K562 (cell line): ENCODE results near the gene DET1. TPM values are rescaled to one million over a fixed set of nuclear protein-coding genes. Genes with fewer than 3 reads are reported as not detected.

Experiments used
- GABPB2 ChIP-seq: fragments of 250-450 bp; sonication (Bioruptor Pico); conservative IDR thresholded peaks from 2 replicates; pipeline ENCODE4 v1.5.1; 2021; ENCODE audit warnings: mild to moderate bottlenecking
- SLC30A9 ChIP-seq: fragments of 250-450 bp; sonication (Bioruptor Pico); IDR thresholded peaks from 2 replicates; pipeline ENCODE4 v1.8.0; 2022; ENCODE audit warnings: mild to moderate bottlenecking, moderate library complexity
- SMAD2 ChIP-seq: fragments of 150-350 bp; IDR thresholded peaks from 2 replicates; pipeline ENCODE4 v1.6.1; 2014; ENCODE audit warnings: low read depth, mild to moderate bottlenecking, low read length
- TEAD4 ChIP-seq, 2 experiments: sonication (generic) in 1 of 2; formaldehyde crosslinking in 1 of 2; IDR thresholded peaks; 2 replicates each; pipeline versions ENCODE4 v1.6.1 to v1.8.0; 2012 to 2022; ENCODE audit warnings: borderline replicate concordance in 1 of 2, inconsistent platforms in 1 of 2, low read length in 1 of 2, mild to moderate bottlenecking in 1 of 2, missing genetic modification reagents in 1 of 2
- ZBTB2 ChIP-seq: fragments of 450-650 bp; IDR thresholded peaks from 2 replicates; pipeline ENCODE4 v1.6.1; 2016; ENCODE audit warnings: antibody characterized with exemption
- ZFP30 ChIP-seq: fragments of 250-450 bp; sonication (Bioruptor Pico); IDR thresholded peaks from 2 replicates; pipeline ENCODE4 v1.8.0; 2022; ENCODE audit warnings: moderate library complexity, mild to moderate bottlenecking, inconsistent platforms, borderline replicate concordance
- polyA plus RNA-seq, 8 experiments: library from polyadenylated mRNA; depleted of rRNA in 4 of 8; stranded (reverse) in 5 of 8; unstranded in 3 of 8; fragments of >200 nt; fragmentation: Nextera tagmentation in 2 of 8; fragmentation: Illumina TruSeq in 1 of 8; extraction: Ambion mirVana in 2 of 8; extraction: Trizol in 1 of 8; gene quantifications; 2 replicates each; pipeline versions ENCODE4 v1.2.1 to v1.2.3, GENCODE V29; 2011 to 2014; ENCODE audit warnings: inconsistent platforms in 1 of 8, missing spikeins in 1 of 8
- total RNA-seq, 7 experiments: library from RNA; depleted of rRNA in 6 of 7; stranded (reverse); fragments of >200 nt in 6 of 7; fragmentation: Illumina TruSeq in 2 of 7; extraction: Trizol in 2 of 7; gene quantifications; 2 replicates each; pipeline versions ENCODE4 v1.2.1 to v1.2.3, GENCODE V29; 2011 to 2021; ENCODE audit warnings: low replicate concordance in 1 of 7
- TF ChIP-seq, protein P1 (sequence below), 2 experiments: fragments of 250-450 bp in 1 of 2; fragments of 450-650 bp in 1 of 2; sonication (Bioruptor Pico) in 1 of 2; IDR thresholded peaks; 2 replicates each; pipeline versions ENCODE4 v1.6.1 to v1.8.0; 2016 to 2021; ENCODE audit warnings: mild to moderate bottlenecking in 2 of 2, moderate library complexity in 2 of 2, missing compliant biosample characterization in 1 of 2, missing genetic modification characterization in 1 of 2
- TF ChIP-seq, protein P2 (sequence below): fragments of 450-650 bp; IDR thresholded peaks from 2 replicates; pipeline ENCODE4 v1.6.1; 2016; ENCODE audit warnings: missing biosample characterization, missing genetic modification characterization

The DET1 gene
- total and polyA plus RNA-seq, 9 of the 15 experiments (the other 6 are each of a cell fraction or from before 2014, with no cell fraction given) = 4.2 to 8.1 (median 6.0) TPM

DNA sequence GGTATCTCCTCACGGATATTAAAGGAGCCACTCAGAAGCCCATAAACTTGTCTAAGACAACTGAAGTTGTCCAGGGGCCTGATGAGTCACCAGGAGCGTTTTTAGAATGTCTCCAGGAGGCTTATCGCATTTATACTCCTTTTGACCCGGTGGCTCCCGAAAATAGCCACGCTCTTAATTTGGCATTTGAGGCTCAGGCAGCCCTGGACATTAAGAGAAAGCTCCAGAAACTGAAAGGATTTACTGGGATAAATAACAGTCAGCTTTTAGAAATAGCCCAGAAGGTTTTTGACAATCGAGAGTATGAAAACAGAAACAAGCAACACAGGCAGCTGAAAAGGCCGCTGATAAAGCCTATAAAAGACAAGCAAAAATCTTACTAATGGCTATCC lies 4.1 kb downstream of the DET1 start (continued):
- TF ChIP-seq, protein P1, sequence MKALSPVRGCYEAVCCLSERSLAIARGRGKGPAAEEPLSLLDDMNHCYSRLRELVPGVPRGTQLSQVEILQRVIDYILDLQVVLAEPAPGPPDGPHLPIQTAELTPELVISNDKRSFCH (CRISPR knock-in tag; IDR thresholded peaks at IDR 0.05) = no peak
- TF ChIP-seq, protein P1 (tag; IDR thresholded peaks at IDR 0.05) = no peak
- TF ChIP-seq, protein P2, sequence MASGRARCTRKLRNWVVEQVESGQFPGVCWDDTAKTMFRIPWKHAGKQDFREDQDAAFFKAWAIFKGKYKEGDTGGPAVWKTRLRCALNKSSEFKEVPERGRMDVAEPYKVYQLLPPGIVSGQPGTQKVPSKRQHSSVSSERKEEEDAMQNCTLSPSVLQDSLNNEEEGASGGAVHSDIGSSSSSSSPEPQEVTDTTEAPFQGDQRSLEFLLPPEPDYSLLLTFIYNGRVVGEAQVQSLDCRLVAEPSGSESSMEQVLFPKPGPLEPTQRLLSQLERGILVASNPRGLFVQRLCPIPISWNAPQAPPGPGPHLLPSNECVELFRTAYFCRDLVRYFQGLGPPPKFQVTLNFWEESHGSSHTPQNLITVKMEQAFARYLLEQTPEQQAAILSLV (tag) = no peak
- TF ChIP-seq TEAD4 (IDR thresholded peaks at IDR 0.05; ENCODE audit: low read length) (peak; percentile 46), TEAD4 (CRISPR knock-in tag; IDR thresholded peaks at IDR 0.05; ENCODE audit: borderline replicate concordance) (no peak), SMAD2 (no peak), ZBTB2 (no peak), SLC30A9 (no peak), GABPB2 (CRISPR knock-in tag) (no peak), ZFP30 (CRISPR knock-in tag) (no peak)
